Activated CD4-positive, alpha-beta T cell treated with anti-CD3 and anti-CD28 coated beads for 24 hours (primary cell): Measurements from ENCODE around the gene ARHGAP4.

Experiments
- DNase-seq, 2 donors: peaks; one replicate each; pipeline ENCODE4 v3.0.0-alpha.2; 2020; ENCODE audit warnings: low read depth in 2 of 2

ARHGAP4 gene

DNA sequence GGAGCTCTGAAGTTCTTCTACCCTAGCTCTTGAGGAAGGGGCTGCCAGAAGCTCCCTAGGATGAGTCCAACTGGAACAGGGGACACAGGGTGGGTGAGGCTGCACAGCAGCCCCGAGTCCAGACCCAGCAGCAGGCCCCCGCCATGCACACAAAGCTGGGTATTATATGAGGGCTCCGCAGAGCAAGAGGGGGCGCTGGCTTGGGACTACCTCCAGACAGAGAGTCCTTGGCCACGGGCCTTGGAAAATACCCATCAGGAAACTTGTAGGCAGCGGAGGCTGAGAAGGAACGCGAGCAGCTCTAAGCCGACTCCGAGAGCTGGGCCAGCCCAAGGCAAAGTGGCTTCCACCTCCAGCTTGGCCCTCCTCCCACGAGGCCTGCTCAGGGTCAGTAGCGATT lies 37.5 kb upstream of the ARHGAP4 start:
- DNase-seq, result no peak

DNA sequence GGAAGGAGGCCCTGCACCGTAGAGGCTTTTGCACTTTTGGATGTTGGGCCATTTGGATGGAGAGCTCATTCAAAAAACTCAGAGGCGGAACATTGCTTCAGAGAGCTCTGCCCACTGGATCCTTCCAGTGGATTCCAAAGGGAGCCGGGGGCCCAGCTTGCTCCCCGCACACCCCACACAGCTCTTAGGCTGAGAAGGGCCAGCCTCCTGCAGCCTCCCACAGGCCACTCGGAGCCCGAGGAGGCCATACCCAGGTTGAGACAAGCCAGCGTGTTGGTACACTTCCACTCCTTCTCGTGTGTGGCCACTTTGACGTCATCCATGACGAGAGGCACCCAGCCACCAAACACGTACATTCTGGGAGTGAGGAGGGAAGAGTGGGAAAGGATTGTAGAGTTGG lies 35.2 kb upstream of the ARHGAP4 start:
- no peak for DNase-seq

DNA sequence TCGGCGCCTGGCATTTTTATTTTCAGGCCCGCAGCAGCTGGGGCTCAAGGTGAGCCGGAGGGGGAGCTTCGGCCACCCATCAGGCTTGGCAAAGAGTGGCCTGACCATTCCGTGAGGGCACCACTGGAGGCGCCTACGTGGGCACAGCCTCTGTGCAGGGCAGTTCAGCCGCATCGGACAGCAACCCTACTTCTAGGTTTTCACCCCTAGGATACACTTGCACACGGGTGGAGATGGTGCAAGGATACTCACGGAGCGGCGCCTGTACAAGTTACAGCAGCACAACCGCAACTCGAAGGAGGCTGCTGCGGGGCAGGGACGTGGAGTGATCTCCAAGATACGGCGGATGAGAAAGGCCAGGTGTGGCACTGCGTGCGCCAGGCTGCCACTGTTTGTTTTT lies 34.7 kb upstream of the ARHGAP4 start:
- DNase-seq, result no peak

DNA sequence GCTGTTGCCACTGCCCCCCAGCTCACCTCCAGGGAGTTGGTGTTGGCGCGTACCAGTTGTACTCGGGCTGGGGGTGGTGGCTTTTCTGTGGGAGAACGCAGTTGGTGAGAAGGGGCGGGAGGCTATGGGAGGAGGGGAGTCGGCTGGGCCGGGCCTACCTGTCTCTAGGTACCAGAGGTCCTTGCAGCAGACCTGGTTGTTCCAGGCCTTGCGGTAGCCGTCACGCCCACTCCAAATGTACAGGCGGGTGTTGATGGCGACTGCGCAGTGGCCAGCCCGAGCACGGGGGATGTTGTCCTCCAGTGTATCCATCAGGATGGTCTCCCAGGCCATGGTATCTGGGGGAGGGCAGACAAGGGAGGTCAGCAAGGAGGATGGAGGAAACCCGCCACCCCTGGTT lies 34.0 kb upstream of the ARHGAP4 start:
- DNase-seq, result no peak

GRCh38 chrX:153959649-153960048 lies 33.6 kb upstream of the ARHGAP4 start:
- no peak for DNase-seq

DNA sequence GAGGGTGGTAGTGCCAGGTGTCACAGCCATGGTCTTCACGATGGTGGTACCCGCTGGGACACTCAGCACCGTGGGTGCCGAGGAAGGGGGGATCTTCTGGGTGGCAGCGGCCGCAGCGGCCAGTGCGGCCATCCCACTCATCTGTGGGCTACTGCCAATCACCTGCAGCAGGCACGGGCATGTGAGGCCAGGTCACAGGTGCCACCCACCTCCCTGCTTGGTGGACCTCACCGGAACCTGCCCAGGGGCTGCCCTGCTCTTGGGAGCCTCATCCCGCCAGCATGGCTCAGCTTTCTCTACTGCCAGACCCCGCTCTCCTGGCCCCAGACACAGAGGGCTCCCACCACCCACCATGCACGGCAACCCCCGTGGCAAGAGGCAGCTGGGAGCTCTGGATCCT lies 32.5 kb upstream of the ARHGAP4 start:
- DNase-seq, result no peak

DNA sequence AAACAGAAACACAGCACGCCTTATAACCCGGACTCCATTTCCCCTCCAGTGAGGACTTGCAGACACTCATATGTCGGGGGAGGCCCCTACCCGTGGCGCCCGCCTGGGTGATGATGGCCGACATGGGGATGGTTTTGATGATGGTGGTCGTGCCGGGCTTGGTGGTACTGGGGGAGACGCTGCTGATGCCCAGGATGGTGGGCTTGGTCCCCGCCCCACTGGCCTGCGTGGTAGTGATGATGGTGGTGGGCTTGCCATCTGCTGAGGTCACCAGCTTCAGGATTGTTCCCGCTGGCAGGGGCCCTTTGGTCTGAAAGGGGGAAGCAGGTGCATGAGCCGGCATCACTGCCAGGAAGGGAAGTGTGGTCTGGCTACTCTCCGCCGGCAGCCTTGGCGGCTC lies 31.2 kb upstream of the ARHGAP4 start:
- DNase-seq, result no peak

- DNase-seq, result no peak
Measured at GRCh38 chrX:153956044-153956907, 30.2 kb upstream of the ARHGAP4 start.

GRCh38 chrX:153955228-153955732 lies 29.2 kb upstream of the ARHGAP4 start:
- no peak for DNase-seq

DNA sequence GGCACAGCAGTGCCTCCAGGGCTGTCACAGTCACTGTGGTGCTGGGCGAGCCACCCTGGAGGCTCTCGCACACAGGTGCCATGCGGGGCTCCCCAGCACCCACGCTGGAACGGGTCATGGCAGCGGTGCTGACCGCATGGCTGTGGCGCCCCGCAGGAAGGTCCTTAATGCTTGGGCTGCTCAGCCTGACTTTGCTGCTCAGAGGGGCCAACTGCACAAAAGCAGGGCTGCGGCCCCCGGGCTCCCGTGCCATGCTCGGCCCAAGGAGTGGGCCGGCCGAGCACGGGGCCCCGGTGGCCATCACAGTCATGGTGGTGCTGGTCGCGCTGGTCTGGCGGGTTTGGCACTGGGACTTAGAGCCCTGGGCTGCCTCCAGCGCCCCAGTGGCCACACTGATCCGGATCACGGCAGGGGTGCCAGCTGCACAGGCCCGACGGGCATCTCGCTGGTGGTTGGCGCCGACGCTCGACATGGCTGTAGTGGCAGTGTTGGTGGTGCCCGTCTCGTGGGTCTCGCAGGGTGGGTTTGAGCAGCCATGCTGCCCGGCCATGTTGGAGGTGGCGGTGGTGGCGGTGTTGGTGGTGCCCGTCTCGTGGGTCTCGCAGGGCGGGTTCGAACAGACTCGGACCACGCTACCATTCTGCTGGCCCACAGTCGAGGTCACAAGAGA lies 28.6 kb upstream of the ARHGAP4 start:
- no peak for DNase-seq

GRCh38 chrX:153953892-153954557 lies 28.0 kb upstream of the ARHGAP4 start:
- no peak for DNase-seq

- DNase-seq, result peak; percentile 63 to 72
Measured at GRCh38 chrX:153953342-153953830, 27.3 kb upstream of the ARHGAP4 start.

DNA sequence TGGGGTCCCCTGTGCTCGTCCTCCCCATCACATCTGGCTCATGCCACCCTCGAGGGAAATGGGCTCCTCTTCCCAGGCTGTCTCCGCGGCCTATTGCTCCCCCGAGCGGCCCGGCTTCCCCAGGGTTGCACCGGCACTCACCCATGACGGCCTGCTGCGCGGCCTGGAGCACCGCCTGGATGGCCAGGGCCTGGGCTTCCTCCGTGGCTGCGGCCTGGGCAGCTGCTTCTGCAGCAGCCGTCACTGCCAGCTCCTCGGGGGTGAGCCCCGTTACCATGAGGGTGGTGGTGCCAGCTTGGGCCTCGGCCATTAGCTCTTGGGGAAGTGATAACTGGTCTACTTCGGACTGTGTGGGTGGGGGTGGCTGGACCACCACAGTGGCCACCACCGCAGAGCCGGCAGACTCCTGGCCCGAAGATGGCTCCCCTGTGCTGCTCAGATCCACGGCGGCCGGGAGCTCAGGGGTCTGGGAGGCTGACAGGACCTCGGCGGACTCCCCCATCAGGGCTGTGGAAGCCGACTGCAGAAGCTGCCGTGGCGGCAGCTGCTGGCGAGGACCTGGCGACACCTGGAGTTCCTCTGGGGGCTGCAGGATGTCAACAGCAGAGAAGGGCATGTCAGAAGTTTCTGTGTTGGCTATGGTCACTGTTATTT lies 26.4 kb upstream of the ARHGAP4 start:
- no peak for DNase-seq

GRCh38 chrX:153951683-153952372 lies 25.8 kb upstream of the ARHGAP4 start:
- no peak for DNase-seq

GRCh38 chrX:153950127-153950526 lies 24.1 kb upstream of the ARHGAP4 start:
- DNase-seq, result no peak

DNA sequence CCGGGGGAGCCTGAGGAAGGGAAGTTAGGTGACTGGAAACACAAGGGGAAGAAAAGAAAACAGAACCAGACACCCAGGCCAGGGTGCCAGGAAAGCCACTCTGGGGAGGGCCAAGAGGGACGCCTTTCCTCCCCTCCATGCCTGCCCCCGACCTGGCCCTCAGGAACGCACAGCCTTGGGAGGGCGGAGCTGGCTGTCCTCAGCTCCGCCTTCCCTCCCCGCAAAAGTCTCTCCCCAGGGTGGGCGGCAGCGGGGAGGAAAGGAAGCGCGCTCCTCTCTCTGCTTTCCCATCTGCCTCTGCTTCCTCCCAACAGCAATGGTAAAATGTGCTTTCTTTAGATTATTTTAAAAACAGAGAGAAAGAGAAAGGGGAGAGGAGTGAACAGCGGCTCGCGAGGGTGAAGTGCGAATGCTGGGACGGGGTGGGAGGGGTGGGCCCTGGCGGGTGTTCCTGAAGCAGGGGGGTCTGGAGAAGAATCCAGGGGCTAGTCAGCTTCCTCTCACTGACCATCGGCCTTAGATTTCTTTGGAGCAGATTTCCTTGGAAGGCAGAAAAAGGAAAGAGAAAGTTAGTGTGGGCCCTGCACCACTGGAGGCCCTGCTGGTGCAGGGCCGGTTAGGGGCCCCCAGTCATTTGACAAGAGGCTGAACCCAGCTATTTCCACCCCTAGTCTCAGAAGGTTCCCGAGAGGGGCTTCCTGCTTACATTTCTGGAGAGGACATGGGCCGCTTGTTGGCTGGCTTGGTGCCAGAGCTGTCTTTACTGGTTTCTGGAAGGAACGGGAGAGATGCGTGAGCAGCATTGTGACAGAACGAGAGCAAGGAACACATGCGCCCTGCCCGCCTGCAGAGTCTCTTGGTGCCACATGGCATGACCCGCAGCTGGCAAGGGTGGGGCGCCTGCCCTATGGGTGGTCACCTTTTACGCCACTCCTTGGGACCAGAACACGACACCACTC lies 23.1 kb upstream of the ARHGAP4 start:
- no peak for DNase-seq

- DNase-seq, result no peak
Measured at GRCh38 chrX:153948002-153948466, 22.0 kb upstream of the ARHGAP4 start.

DNA sequence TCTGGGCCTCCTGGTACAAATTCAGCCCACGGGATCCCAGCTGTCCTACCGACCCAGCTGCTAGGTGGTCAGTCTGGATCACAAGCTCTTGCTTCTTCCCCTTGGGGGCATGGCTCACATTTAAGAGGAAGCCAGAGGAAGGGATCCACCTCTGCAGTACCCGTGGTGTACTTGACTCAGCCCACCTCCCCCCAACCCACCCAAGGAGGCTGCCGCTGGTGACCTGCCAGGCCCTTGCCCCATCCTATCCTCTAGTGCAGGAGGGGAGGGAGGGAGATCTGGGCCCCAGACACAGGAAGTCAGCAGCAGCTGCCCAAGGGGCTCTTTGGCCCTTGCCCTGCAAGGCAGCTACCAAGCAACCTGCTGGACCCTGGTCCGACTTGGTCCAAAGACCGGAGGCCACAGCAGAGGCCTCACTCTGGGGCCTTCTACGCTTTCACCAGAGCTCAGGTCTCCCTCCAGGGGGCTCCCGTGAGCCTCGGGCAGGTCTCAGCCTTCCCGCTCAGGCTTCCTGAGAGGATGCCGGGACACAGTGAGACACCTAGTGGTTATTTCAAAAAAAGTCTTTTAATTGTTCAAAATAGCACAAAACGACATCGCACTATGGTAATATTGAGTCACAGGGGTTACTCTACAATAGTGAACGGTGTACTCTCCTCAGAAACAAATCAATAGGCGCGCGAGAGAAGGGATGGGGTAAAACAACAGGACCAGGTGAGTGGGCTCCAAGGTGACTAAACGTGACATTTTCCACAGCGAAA lies 21.1 kb upstream of the ARHGAP4 start:
- DNase-seq, result peak; percentile 68 to 70
